Activated CD8-positive, alpha-beta memory T cell treated with anti-CD3 and anti-CD28 coated beads for 1 hour (primary cell): ENCODE data around the gene OGDHL.
"Not testable (repeated sequence)": the region's sequence is repeated elsewhere in the genome, so short reads cannot be mapped to it uniquely, and the experiment has no call there.

ENCODE experiments used
- DNase-seq, 2 donors: peaks; one replicate each; pipeline ENCODE4 v3.0.0-alpha.2; 2020; ENCODE audit warnings: low read depth in 1 of 2; ENCODE audit errors: extremely low read depth in 1 of 2

Gene OGDHL

GRCh38 chr10:49741108-49741995 is 20.8 kb downstream of the OGDHL start:
- DNase-seq = no peak

DNA sequence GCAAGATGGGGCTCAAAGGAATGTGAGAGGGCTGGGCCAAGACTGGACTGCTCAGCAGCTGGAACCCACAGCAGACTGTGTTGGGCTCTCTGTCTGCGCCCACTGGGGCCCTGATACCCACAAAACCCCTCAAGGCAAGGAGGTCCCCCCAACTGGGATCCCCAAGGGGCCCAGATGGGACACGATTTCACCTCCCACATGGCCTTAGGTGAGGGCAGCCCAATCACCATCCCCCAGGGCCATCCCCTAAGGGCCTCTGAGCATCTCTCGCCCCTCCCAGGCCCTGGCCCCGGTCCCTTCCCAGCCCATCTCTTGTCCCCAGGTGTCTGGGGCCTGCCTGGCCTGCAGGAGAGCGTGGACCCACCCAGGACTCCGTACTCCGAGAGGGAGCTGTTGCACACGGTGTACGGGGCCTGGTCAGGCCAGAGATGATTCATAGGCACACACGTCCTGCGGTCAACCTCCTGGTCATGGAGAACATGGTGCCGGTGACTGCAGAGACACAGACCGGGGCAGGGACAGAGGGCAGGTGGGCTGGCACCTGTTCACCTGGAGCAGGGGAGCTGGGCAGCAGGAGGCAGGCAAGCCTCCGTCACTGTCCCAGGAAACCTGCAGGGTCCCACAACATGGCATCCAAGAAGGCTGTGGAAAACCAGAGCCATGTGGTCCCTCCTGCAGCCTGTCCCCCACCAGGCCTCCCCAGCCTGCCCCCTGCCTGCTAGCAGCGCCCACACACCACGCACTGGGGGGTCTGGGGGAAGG is 21.6 kb downstream of the OGDHL start:
- DNase-seq = no peak

DNA sequence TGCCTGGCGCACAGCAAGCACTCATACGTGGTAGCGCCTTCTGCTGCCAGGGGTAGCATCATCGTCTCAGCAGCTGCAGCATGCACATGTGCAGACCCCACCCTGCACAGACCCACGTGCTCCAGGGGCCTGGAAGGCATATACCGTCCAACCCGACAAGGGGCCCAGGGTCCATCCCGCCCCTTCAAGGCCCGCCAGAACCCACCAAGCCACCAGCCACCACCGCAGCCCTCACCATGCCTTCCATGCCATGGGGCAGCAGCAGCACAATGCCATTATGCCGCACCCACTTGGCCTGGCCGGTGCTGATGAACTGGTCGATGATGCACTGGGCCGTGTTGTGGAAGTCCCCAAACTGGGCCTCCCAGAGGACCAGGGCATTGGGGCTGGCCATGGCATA is 22.7 kb downstream of the OGDHL start:
- no peak for DNase-seq

DNA sequence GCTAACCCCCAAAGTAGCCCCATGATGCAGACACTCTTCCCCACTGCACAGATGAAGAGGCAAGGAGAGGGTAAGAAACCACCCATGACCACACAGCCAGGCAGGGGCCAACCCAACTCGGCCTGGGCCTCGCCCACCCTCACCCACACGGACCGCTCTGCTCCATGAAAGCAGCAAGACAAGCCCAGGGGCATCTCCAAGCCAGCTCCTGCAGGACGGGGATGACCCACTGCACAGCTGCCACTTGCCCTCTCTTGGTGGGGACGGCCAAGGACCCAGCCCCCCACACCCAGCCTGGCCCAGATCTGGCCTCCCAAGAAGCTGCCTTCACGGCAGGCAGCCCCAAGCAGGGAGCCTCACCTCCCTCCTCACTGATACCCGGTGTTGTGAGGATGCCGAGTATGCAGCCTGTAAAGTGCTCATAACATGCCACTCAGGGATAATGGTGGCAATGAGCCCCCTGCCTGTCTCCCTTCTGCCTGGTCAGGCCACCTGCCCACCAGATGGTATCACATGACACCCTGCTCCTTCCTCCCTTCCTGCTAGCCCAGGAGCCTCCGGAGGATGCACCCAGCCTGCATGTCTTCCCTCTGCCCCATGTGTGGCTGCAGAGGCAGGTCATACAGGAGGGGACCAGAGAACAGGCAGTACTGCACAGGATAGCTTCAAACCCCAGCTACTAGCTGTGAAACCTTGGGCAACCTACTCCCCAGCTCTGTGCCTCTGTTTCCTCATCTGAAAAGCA is 23.3 kb downstream of the OGDHL start:
- DNase-seq = no peak

- DNase-seq = no peak
Observed at GRCh38 chr10:49737474-49738201, 24.5 kb downstream of the OGDHL start.

DNA sequence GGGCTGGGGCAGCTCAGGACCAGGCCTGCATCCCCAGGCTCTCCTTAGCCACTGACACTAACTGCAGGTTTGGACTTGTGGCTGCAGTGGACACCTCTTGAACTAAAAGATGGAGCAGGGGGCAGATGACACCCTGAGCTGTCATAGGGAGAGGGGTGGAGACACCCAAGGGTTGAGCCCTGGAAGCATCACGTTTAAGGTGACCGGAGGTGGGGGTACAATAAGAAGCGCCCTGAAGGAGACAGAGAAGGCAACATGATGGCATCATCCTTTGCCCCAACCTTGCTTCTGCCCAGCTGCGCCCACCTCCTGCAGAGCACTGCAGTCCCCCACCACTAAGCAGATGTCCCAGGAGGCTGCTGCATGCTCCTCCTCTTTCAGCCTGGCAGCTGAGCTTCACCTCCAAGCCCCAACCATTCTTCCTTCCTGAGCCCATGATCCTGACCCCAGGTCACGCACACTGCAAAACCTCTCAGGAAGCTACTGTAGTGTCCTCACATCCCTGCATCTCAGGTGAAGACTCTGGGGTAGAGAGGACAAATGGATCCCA is 25.5 kb downstream of the OGDHL start:
- no peak for DNase-seq

GRCh38 chr10:49735848-49736563 is 26.1 kb downstream of the OGDHL start:
- no peak for DNase-seq

GRCh38 chr10:49735161-49735560 is 27.0 kb downstream of the OGDHL start:
- no peak for DNase-seq

- no peak for DNase-seq
Observed at GRCh38 chr10:49734676-49735075, 27.4 kb downstream of the OGDHL start.

DNA sequence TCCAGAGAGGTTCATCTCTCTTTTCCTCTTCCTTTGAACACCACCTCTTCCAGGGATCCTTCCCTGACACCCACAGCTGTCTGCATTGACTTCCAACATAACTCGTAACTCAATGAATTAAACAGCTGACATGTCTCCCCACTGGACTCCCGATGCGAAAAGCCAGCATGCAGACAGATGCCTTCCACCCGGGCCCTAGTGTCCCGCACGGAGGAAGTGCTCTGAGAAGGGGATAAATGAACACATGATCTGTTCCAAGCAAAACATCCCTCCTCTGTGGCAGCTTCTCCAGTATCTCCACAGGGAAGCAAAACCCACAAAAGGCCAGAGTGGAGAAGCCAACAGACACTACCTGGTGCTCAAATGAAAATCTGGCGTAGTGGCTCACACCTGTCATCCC is 28.3 kb downstream of the OGDHL start:
- DNase-seq = no peak

GRCh38 chr10:49726593-49726992 is 35.5 kb downstream of the OGDHL start:
- DNase-seq = no peak

DNA sequence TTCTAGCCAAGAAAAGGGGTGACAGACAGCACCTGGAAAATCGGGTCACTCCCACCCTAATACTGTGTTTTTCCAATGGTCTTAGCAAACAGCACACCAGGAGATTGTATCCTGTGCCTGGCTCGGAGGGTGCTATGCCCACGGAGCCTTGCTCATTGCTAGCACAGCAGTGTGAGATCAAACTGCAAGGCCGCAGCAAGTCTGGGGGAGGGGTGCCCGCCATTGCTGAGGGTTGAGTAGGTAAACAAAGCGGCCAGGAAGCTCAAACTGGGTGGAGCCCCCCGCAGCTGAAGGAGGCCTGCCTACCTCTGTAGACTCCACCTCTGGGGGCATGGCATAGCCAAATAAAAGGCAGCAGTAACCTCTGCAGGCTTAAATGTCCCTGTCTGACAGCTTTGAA is 47.0 kb downstream of the OGDHL start:
- DNase-seq = not testable (repeated sequence)

GRCh38 chr10:49713266-49713665 is 48.9 kb downstream of the OGDHL start:
- DNase-seq = no peak

GRCh38 chr10:49711481-49711880 is 50.6 kb downstream of the OGDHL start:
- DNase-seq = no peak

- no peak for DNase-seq
Observed at GRCh38 chr10:49710966-49711365, 51.2 kb downstream of the OGDHL start.

GRCh38 chr10:49709934-49710333 is 52.2 kb downstream of the OGDHL start:
- no peak for DNase-seq

DNA sequence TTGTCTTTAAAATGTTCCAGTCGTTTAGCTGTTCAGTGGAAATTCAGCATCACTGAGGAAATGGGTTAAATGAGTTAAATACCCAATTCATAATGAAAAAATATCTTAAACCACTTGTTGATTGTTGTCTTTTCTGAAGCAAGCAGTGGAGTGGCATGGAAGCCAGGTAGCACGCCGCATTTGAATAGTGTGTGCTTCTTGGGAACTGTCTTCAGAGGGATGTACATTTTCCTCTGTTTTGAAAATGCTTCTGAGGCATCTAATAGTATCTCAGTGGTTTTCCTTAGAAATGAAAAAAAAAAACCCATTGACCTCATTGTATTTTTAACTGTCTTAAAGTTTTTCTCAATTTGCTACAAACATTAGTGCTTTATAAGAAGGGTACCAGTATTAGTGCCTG is 54.5 kb downstream of the OGDHL start:
- DNase-seq = no peak

DNA sequence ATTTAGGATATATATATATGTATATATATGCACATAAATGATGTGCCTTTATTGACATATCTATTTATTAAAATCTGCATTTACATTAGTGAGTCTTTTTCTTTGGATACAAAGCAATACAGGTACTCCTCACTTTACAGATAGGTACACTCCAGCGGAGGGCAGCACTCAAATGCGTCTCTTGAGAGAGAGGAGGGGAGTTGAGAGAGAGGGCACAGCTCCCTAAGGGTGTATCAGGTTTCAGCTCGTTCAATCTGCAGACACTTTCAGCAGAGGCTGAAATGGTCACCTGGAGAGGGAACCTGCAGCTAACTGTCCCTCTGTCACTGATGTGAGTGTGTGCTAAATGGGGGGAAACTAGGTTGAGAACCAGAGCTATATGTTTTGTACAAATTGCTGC is 61.1 kb downstream of the OGDHL start:
- no peak for DNase-seq

- no peak for DNase-seq
Observed at GRCh38 chr10:49700211-49700610, 61.9 kb downstream of the OGDHL start.

DNA sequence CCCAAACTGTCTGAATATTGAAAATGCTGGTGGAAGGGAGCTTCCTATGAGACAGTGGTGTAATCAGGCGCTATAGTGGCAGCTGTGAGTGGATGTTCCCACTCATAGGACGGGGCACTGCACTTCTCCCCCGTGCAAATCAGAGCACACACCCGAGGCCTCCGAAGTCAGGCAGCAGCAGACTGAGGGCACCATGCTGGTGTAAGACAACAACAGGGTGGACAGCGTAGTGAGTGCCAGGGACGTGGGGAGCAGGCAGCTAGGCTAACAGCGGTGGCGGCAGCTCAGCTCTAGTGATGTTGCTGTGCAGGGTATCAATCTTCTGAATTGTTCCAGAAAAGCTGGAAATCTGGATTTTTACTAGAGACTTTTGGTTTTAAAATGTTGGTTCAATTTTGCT is 63.4 kb downstream of the OGDHL start:
- no peak for DNase-seq
